K562 (cell line): ENCODE data around the gene MICAL2. TPM values are rescaled to one million over a fixed set of nuclear protein-coding genes. Genes with fewer than 3 reads are reported as not detected.

ENCODE experiments used
- CBFB ChIP-seq: sonication (generic); formaldehyde crosslinking; IDR thresholded peaks from 2 replicates; pipeline ENCODE4 v1.4.0; 2020; ENCODE audit warnings: mild to moderate bottlenecking, missing genetic modification reagents
- CBX3 ChIP-seq, 2 experiments: IDR thresholded peaks; 1 replicate in 1 of 2; 2 replicates in 1 of 2; pipeline ENCODE4 v1.6.1; 2012; ENCODE audit warnings: inconsistent platforms in 2 of 2, low read length in 2 of 2, borderline replicate concordance in 1 of 2, control low read depth in 1 of 2
- GATA2 ChIP-seq: sonication (generic); formaldehyde crosslinking; IDR thresholded peaks from 2 replicates; pipeline ENCODE4 v1.4.0; 2020; ENCODE audit warnings: mild to moderate bottlenecking, missing genetic modification reagents
- NCOR1 ChIP-seq: fragments of 450-650 bp; IDR thresholded peaks from 2 replicates; pipeline ENCODE4 v1.6.1; 2016; ENCODE audit warnings: mild to moderate bottlenecking, moderate library complexity
- SOX6 ChIP-seq: fragments of 450-650 bp; IDR thresholded peaks from 2 replicates; pipeline ENCODE4 v1.6.1; 2014; ENCODE audit warnings: mild to moderate bottlenecking
- ZNF57 ChIP-seq: fragments of 450-650 bp; formaldehyde crosslinking; IDR thresholded peaks from 2 replicates; pipeline ENCODE4 v1.4.0; 2020; ENCODE audit warnings: mild to moderate bottlenecking, moderate library complexity
- polyA plus RNA-seq, 8 experiments: library from polyadenylated mRNA; depleted of rRNA in 4 of 8; stranded (reverse) in 5 of 8; unstranded in 3 of 8; fragments of >200 nt; fragmentation: Nextera tagmentation in 2 of 8; fragmentation: Illumina TruSeq in 1 of 8; extraction: Ambion mirVana in 2 of 8; extraction: Trizol in 1 of 8; gene quantifications; 2 replicates each; pipeline versions ENCODE4 v1.2.1 to v1.2.3, GENCODE V29; 2011 to 2014; ENCODE audit warnings: inconsistent platforms in 1 of 8, missing spikeins in 1 of 8
- total RNA-seq, 7 experiments: library from RNA; depleted of rRNA in 6 of 7; stranded (reverse); fragments of >200 nt in 6 of 7; fragmentation: Illumina TruSeq in 2 of 7; extraction: Trizol in 2 of 7; gene quantifications; 2 replicates each; pipeline versions ENCODE4 v1.2.1 to v1.2.3, GENCODE V29; 2011 to 2021; ENCODE audit warnings: low replicate concordance in 1 of 7
- TF ChIP-seq, protein P1 (sequence below): fragments of 450-650 bp; formaldehyde crosslinking; IDR thresholded peaks from 2 replicates; pipeline ENCODE4 v1.4.0; 2020; ENCODE audit warnings: mild to moderate bottlenecking, mixed read lengths
- TF ChIP-seq, protein P2 (sequence below), 2 experiments: fragments of 450-650 bp in 1 of 2; sonication (generic) in 1 of 2; formaldehyde crosslinking in 1 of 2; IDR thresholded peaks in 1 of 2; conservative IDR thresholded peaks in 1 of 2; 2 replicates each; pipeline versions ENCODE4 v1.6.1 to v1.8.1; 2016 to 2023; ENCODE audit warnings: mild to moderate bottlenecking in 2 of 2, moderate library complexity in 2 of 2, inconsistent platforms in 1 of 2, missing genetic modification reagents in 1 of 2
- TF ChIP-seq, protein P3 (sequence below): fragments of 450-650 bp; IDR thresholded peaks from 2 replicates; pipeline ENCODE4 v1.6.1; 2016

Gene MICAL2
- total and polyA plus RNA-seq, 9 of the 15 experiments (the other 6 are each of a cell fraction or from before 2014, with no cell fraction given), result 4.7 to 64.2 (median 33.6) TPM

DNA sequence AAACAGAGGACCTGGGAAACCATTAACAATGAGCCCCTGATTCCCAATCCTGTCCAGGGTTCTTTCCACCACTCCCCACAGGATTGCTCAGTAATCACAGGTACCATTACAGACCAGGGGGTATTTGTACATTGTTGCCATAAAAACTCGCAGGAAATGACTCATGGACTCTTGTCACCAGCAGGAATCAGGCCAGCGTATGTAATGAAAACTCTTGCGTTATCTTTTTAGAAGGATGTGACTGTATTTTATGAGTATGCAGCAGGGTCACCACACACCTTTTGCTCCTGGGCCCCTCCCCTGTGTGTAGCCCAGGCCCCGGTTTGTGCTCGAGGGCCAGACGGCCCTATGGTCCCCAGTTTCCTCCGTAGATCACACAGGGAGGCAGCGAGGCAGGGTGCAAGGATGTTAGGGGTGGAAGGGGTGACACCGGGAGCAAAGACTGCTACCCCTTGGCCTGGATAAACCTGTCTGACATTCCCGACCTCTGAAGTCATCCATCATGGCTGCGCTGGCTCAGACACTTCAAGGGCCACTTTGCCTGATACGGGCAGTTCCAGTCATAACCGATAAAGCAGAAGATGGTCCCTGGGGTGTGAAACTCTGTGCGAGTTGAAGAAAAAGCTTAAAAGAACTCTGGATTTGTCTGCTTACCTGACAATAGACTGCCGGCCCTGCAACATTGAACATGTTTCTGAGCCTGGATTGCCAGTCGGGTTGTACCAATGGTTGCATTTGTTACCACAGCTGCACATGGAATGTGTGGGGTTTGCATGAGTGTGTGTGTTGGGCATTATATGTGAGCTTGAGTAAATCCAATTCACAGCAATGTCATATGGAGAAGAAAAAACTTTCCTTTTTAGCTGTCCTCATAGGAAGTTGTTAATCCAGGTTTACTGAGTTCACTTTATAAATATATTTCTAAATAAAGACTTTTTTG is 56.9 kb downstream of the MICAL2 start (continued):
- TF ChIP-seq, protein P1, sequence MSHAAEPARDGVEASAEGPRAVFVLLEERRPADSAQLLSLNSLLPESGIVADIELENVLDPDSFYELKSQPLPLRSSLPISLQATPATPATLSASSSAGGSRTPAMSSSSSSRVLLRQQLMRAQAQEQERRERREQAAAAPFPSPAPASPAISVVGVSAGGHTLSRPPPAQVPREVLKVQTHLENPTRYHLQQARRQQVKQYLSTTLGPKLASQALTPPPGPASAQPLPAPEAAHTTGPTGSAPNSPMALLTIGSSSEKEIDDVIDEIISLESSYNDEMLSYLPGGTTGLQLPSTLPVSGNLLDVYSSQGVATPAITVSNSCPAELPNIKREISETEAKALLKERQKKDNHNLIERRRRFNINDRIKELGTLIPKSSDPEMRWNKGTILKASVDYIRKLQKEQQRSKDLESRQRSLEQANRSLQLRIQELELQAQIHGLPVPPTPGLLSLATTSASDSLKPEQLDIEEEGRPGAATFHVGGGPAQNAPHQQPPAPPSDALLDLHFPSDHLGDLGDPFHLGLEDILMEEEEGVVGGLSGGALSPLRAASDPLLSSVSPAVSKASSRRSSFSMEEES (CRISPR knock-in tag), result no peak
- TF ChIP-seq, protein P2, sequence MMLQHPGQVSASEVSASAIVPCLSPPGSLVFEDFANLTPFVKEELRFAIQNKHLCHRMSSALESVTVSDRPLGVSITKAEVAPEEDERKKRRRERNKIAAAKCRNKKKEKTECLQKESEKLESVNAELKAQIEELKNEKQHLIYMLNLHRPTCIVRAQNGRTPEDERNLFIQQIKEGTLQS (IDR thresholded peaks at IDR 0.05), result peak; percentile 95
- TF ChIP-seq, protein P2 (CRISPR knock-in tag; conservative IDR thresholded peaks at IDR 0.05), result peak; percentile 24; the same call in 1 of the 2 replicates
- TF ChIP-seq NCOR1 (peak; percentile 68), SOX6 (peak; percentile 77), GATA2 (CRISPR knock-in tag) (peak; percentile 67), CBX3 (IDR thresholded peaks at IDR 0.05; ENCODE audit: borderline replicate concordance in 1 of 2, low read length in 2 of 2) (0 out of 3 replicates have a peak, but pooled peaks of 1 of the 2 experiments have one; percentile 3), CBFB (0 out of 2 replicates have a peak, but pooled peaks have one; percentile 50), ZNF57 (CRISPR knock-in tag) (no peak)
- TF ChIP-seq, protein P3, sequence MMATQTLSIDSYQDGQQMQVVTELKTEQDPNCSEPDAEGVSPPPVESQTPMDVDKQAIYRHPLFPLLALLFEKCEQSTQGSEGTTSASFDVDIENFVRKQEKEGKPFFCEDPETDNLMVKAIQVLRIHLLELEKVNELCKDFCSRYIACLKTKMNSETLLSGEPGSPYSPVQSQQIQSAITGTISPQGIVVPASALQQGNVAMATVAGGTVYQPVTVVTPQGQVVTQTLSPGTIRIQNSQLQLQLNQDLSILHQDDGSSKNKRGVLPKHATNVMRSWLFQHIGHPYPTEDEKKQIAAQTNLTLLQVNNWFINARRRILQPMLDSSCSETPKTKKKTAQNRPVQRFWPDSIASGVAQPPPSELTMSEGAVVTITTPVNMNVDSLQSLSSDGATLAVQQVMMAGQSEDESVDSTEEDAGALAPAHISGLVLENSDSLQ, result peak; percentile 61
